Neural cell (in vitro differentiated cells): ENCODE data around the gene PTPN7.

Experiments used
- CTCF ChIP-seq: fragments of 450-650 bp; IDR thresholded peaks from 2 replicates; pipeline ENCODE4 v1.5.1; 2014; ENCODE audit warnings: antibody characterized with exemption, mild to moderate bottlenecking, moderate library complexity; ENCODE audit not compliant: poor library complexity, severe bottlenecking
- EZH2 ChIP-seq: fragments of 200-600, 300-800 bp; shearing (Covaris generic), sonication (generic); IDR thresholded peaks from 2 replicates; pipeline ENCODE4 v1.6.1; 2014; ENCODE audit warnings: antibody characterized with exemption, low read length, borderline replicate concordance, mild to moderate bottlenecking; ENCODE audit not compliant: insufficient read depth, poor library complexity, severe bottlenecking

GRCh38 chr1:202158810-202159533 lies 1.4 kb downstream of the PTPN7 start:
- TF ChIP-seq CTCF, result no peak
- TF ChIP-seq EZH2, result no peak
